Activated T-helper 17 cell treated with anti-CD3 and anti-CD28 coated beads, Interleukin-2, amount 50 U/mL, for 72 hours (primary cell): ENCODE data around the gene FMN2. TPM values are rescaled to one million over a fixed set of nuclear protein-coding genes. Genes with fewer than 3 reads are reported as not detected.
"Not testable (repeated sequence)": the region's sequence is repeated elsewhere in the genome, so short reads cannot be mapped to it uniquely, and the experiment has no call there.

ENCODE experiments used
- ATAC-seq: fragments of 150-1000 bp; cut with Tn5 transposase; replicated peaks from 2 replicates; pipeline ENCODE4 v1.10.0; 2021; ENCODE audit warnings: mild to moderate bottlenecking, moderate library complexity
- H3K27ac Mint-ChIP-seq: one replicate; pipeline ENCODE4 v1.8.0; 2022; ENCODE audit warnings: mixed read lengths
- H3K27me3 Mint-ChIP-seq: one replicate; pipeline ENCODE4 v1.8.0; 2022; ENCODE audit warnings: mixed read lengths
- H3K36me3 Mint-ChIP-seq: one replicate; pipeline ENCODE4 v1.8.0; 2022; ENCODE audit warnings: low read depth, mild to moderate bottlenecking, mixed read lengths
- H3K4me1 Mint-ChIP-seq: one replicate; pipeline ENCODE4 v1.8.0; 2022; ENCODE audit warnings: mixed read lengths
- H3K4me3 Mint-ChIP-seq: one replicate; pipeline ENCODE4 v1.8.0; 2022; ENCODE audit warnings: mild to moderate bottlenecking, mixed read lengths
- H3K9me3 Mint-ChIP-seq: one replicate; pipeline ENCODE4 v1.8.0; 2022; ENCODE audit warnings: mixed read lengths
- total RNA-seq, 2 donors: library from RNA; stranded (reverse); gene quantifications; one replicate each; pipeline ENCODE4 v1.2.3, GENCODE V29; 2022

The FMN2 gene
- total RNA-seq, 2 donors from 2014 or later: not detected

DNA sequence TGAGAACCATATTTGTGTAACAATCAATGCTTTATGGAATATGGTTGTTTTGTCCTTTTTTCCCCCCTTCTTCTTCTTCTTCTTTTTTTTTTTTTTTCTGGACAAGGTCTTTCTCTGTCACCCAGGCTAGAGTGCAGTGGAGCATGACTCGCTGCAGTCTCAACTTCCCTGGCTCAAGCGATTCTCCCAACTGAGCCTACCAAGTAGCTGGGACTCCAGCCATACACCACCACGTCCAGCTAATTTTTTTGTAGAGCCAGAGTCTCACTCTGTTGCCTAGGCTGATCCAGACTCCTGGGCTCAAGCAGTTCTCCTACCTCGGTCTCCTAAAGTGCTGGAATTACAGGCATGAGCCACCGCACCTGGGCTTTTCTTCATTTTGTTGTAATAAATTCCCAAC, 86.7 kb downstream of the FMN2 start:
- H3K27me3 Mint-ChIP-seq: peaks cover 13% of the 10 kb centered on the region
- H3K27ac Mint-ChIP-seq: no peak overlapping the region
- H3K4me3 Mint-ChIP-seq: no peak overlapping the region
- ATAC-seq: no peak
- H3K4me1 Mint-ChIP-seq: no peaks in the 10 kb centered on the region
- H3K36me3 Mint-ChIP-seq: no peaks in the 10 kb centered on the region
- H3K9me3 Mint-ChIP-seq: no peaks in the 10 kb centered on the region

DNA sequence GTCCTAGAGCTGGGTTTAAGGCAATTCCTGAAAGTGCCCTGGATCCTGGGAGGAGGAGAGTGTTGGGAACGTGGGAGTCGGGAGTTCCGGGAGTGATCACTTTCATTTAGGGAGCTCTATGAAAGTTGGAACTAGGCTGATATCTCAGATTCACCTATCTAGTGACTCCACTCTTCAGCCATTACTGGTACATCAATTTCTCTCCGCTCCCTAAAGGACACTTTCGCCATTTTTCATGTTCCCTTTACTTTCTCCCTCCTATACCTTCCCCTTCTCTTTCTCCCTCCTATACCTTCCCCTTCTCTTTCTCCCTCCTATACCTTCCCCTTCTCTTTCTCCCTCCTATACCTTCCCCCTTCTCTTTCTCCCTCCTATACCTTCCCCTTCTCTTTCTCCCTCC, 93.0 kb downstream of the FMN2 start:
- not testable (repeated sequence) for ATAC-seq, H3K9me3 Mint-ChIP-seq, H3K4me1 Mint-ChIP-seq, H3K27ac Mint-ChIP-seq, H3K4me3 Mint-ChIP-seq, H3K36me3 Mint-ChIP-seq
- peaks cover 20% of the 10 kb centered on the region for H3K27me3 Mint-ChIP-seq

DNA sequence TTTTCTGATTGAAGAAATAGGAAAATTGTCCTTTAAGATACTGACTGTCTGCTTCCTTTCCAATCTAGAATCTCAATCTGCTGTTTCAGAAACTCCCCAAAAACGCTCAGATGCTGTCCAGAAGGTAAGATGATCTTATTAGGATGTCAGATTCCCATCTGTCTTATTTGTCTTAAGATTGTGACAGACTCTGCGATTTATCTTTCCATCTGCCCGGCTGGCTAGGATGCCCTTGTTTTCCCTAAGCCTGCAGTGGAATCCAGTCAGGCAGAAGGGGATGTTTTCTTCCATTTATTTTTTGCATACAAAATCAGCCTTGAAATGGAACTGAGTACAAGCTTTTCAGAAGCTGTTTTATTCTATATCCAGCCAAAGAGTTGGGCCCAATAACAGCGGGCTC, 96.5 kb downstream of the FMN2 start:
- H3K4me3 Mint-ChIP-seq: no peak overlapping the region
- peaks cover 4% of the 10 kb centered on the region for H3K4me1 Mint-ChIP-seq
- peaks cover 30% of the 10 kb centered on the region for H3K27me3 Mint-ChIP-seq
- H3K27ac Mint-ChIP-seq: no peak overlapping the region
- ATAC-seq: no peak
- no peaks in the 10 kb centered on the region for H3K36me3 Mint-ChIP-seq
- no peaks in the 10 kb centered on the region for H3K9me3 Mint-ChIP-seq

DNA sequence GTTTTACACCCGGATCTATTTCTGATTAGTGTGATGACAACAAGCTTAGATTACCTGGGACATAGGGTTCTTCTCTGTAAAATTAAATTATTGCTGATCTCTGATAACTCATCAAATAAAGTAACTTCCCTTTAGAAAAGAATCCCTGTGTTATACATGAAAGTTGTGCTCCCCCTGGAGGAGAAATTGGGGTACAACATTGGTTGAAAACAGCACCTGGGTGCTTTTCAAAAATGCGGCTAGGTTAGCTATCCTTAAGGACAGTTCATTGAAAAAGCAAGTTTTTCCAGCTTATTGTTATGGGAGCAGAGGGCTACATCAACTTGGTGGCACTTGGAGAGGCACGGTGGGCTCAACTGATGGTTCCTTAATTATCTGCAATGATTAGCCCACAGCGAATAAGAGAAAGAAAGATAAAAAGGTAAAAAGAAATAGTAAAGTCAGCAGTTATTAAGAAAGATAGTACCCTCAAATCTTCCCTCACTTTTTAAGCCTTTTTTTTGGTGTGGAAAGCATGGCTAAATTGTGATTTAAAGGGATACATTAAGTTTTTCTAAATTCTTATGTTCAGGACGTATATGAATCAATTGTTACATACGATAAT, 97.8 kb downstream of the FMN2 start:
- H3K4me3 Mint-ChIP-seq: no peak overlapping the region
- H3K36me3 Mint-ChIP-seq: no peaks in the 10 kb centered on the region
- H3K27me3 Mint-ChIP-seq: peaks cover 30% of the 10 kb centered on the region
- H3K27ac Mint-ChIP-seq: no peak overlapping the region
- ATAC-seq: no peak
- no peaks in the 10 kb centered on the region for H3K9me3 Mint-ChIP-seq
- H3K4me1 Mint-ChIP-seq: peaks cover 4% of the 10 kb centered on the region

DNA sequence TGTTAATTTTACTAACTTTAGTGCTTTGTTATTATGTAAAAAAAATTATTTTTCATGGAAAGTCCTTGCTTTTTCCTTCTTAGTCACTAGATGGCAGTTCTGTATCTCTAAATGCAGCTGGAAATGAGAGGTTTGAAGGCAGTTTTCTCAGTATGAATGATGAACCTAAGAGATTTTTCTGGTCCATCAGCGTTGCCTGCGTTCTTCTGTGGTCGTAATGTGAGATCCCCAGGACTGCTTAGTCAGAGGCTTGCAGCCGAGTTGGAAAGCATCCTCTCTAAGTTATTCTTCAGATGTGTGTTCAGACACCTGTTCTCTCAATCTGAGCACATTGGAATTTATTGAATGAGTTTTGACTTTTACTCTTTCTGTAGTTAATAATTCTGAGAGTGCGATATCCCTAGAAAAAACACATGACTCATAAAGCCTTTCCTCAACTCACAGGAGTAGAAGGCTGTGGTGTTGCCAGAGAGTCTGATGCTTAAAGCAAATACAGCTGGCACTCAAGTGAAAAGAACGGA, 99.3 kb downstream of the FMN2 start:
- ATAC-seq: peak; percentile 81
- Mint-ChIP-seq H3K4me1 (peaks cover 4% of the 10 kb centered on the region), H3K4me3 (no peak overlapping the region), H3K27ac (no peak overlapping the region), H3K9me3 (no peaks in the 10 kb centered on the region), H3K27me3 (peaks cover 21% of the 10 kb centered on the region), H3K36me3 (no peaks in the 10 kb centered on the region)

DNA sequence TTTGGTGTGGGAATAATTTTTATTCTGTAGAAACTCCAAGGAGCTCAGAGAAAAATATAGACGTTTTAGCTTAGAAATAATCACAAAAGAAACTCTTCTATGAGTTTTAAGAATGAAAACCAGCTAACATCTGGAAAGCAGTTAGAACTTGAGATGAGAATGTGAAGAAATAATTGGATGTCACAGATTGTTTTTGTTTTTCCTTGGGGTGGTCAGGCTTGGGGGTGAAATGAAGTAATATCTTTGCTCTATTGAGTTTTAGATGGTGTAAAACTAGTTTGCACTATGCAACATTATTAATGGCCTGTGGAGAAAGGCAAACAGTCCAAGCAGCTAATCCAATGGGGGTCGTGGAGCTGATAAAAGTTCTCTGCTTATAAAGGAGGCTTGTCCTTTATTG, 101.2 kb downstream of the FMN2 start:
- Mint-ChIP-seq H3K27me3 (peaks cover 14% of the 10 kb centered on the region), H3K4me3 (no peak overlapping the region), H3K4me1 (peaks cover 4% of the 10 kb centered on the region), H3K27ac (no peak overlapping the region), H3K36me3 (no peaks in the 10 kb centered on the region), H3K9me3 (no peaks in the 10 kb centered on the region)
- ATAC-seq: no peak

DNA sequence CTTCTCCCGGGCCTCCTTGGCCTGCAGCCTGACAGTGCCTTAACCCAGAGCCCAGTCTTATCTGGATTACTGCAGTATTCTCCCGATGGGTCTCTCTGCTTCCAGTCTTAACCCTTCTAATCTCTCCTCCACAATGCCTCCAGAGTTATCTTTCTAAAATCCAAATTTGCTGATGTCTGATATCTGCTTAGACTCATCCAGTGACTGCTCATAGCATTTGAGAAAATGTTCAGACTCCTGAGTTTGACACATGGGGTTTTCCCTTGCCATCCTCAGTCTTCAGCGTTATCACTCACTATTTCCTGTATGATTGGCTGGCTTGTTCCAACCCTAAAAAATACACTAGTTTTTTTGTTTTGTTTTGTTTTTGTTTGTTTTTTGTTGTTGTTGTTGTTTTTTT, 102.0 kb downstream of the FMN2 start:
- H3K27ac Mint-ChIP-seq: no peak overlapping the region
- H3K9me3 Mint-ChIP-seq: no peaks in the 10 kb centered on the region
- peak; percentile 87 for ATAC-seq
- H3K4me1 Mint-ChIP-seq: peaks cover 4% of the 10 kb centered on the region
- H3K4me3 Mint-ChIP-seq: no peak overlapping the region
- H3K27me3 Mint-ChIP-seq: peaks cover 17% of the 10 kb centered on the region
- H3K36me3 Mint-ChIP-seq: no peaks in the 10 kb centered on the region

DNA sequence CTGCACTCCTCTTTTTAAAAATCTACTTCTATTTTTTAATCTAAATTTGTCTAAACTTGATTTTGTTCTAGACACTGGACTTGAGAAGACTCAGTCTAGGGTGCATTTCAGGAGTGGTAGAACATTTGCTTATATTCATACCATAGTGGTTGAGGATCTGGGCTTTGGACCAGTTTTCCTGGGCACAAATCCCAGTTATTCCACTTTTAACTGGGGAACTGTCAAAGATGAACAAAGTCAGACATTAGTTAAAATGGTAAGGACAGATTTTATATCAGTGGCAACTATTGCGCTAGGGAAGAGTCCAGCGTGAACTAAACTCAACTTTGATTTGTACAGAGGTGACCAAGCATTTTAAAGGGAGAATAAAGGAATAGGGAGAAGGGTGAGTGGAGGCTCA, 102.4 kb downstream of the FMN2 start:
- ATAC-seq: no peak
- no peak overlapping the region for H3K27ac Mint-ChIP-seq
- peaks cover 17% of the 10 kb centered on the region for H3K27me3 Mint-ChIP-seq
- peaks cover 4% of the 10 kb centered on the region for H3K4me1 Mint-ChIP-seq
- no peak overlapping the region for H3K4me3 Mint-ChIP-seq
- no peaks in the 10 kb centered on the region for H3K36me3 Mint-ChIP-seq
- H3K9me3 Mint-ChIP-seq: no peaks in the 10 kb centered on the region

DNA sequence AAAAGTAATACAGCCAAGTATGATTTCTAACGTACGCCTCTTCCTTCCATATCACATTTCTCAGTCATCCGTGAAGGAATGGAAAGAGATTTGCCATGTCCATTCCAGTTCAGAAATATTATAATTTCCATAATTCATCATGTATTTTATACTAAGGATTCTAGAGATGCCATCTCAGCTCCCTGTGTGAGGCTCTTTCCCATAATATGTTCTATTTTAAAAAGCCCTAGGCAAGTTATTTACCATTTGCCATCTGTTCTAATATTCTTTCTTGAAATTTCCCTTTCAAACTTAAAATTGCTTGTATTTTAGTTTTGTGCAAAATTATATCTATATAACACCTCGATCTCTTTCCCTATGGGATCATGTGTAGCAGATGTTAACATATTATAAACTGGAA, 106.7 kb downstream of the FMN2 start:
- H3K9me3 Mint-ChIP-seq: peaks cover 4% of the 10 kb centered on the region
- no peak for ATAC-seq

DNA sequence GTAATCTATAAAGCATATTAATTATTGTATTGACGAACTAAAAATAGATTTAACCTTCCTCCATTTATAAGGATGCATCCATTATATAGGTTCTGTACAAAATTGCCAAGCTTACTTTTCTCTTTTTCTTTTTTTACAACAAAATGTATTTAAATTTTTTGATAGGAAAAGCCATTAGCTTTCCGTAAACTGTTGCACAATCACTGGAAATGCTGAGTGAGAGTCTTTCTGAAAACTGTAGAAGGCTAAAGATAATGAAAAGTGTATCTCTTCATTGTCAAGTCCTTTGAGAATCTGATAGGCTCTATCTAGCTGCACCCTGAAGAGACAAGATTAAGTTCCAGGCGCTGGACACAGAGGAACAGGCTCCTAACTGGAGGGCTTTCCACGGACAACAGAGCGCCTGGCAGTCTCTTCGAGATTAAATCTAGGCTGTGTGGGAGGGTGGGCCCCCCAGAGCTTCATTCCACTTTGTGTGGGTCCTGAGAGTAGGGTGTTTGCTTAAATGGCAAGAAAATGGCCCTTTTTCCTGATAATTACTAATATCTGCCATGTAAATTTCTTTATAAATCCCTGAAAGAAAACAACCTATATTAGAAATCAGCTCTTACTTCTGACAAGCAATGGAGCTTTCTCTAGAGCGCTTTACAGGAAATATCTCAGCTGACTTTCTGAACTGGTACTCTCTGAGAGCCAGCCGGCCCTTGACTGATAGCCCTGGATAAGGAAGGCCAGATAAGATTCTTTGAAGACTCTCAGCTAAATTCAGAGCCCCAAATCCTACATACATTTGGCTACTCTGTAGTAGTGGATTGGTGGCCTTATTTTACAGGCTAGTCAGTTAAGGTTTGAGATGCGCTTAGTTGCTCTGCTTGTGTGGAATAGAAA, 108.3 kb downstream of the FMN2 start:
- no peak for ATAC-seq
- peaks cover 3% of the 10 kb centered on the region for H3K27me3 Mint-ChIP-seq
- H3K27ac Mint-ChIP-seq: no peak overlapping the region
- no peak overlapping the region for H3K4me3 Mint-ChIP-seq
- no peaks in the 10 kb centered on the region for H3K4me1 Mint-ChIP-seq
- no peaks in the 10 kb centered on the region for H3K36me3 Mint-ChIP-seq
- H3K9me3 Mint-ChIP-seq: peaks cover 4% of the 10 kb centered on the region

More for the DNA sequence above, 106.7 kb downstream of the FMN2 start:
- Mint-ChIP-seq H3K27me3 (peaks cover 3% of the 10 kb centered on the region), H3K27ac (no peak overlapping the region), H3K36me3 (no peaks in the 10 kb centered on the region), H3K4me1 (no peaks in the 10 kb centered on the region), H3K4me3 (no peak overlapping the region)

DNA sequence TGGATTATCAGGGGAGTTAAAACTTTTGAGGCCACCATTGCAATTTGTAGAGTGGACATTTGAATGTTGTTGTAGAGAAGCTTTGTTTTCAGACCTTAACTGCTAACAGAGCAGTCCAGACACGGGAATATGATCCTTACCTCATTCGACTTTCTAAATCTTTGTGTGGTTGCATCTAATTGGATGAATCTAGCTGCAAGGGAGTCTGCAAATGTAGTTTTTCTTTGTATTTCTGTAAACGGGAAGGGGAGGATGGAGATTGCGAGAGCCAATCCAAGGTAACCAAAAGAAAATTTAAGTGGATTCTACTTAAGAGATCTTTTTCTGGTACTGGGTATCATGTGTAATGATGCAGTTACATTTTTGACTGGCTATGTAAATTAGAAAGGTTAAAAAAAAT, 110.2 kb downstream of the FMN2 start:
- no peak for ATAC-seq
- no peak overlapping the region for H3K27ac Mint-ChIP-seq
- H3K4me3 Mint-ChIP-seq: no peak overlapping the region
- peaks cover 3% of the 10 kb centered on the region for H3K27me3 Mint-ChIP-seq
- H3K36me3 Mint-ChIP-seq: no peaks in the 10 kb centered on the region
- no peaks in the 10 kb centered on the region for H3K4me1 Mint-ChIP-seq
- peaks cover 4% of the 10 kb centered on the region for H3K9me3 Mint-ChIP-seq

DNA sequence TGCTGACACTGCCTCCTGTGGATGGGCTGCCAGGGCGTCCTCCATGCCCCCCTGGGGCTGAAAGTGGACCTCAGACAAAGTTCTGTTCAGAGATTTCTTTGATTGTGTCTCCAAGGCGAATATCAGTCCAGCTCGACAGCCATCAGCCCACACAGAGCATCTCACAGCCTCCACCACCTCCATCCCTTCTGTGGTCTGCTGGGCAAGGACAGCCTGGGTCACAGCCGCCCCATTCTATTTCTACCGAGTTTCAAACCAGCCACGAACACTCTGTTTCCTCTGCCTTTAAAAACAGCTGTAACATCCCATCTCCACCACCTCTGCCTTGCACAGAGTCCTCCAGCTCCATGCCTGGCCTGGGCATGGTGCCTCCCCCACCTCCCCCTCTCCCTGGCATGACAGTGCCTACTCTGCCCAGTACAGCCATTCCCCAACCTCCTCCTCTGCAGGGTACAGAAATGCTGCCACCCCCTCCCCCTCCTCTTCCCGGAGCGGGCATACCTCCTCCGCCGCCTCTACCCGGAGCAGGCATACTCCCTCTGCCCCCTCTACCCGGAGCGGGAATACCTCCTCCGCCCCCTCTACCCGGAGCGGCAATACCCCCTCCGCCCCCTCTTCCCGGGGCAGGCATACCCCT, 115.5 kb downstream of the FMN2 start:
- Mint-ChIP-seq H3K9me3 (no peaks in the 10 kb centered on the region), H3K4me1 (no peaks in the 10 kb centered on the region), H3K4me3 (no peak overlapping the region), H3K36me3 (no peaks in the 10 kb centered on the region), H3K27ac (no peak overlapping the region), H3K27me3 (peaks cover 3% of the 10 kb centered on the region)
- no peak for ATAC-seq

DNA sequence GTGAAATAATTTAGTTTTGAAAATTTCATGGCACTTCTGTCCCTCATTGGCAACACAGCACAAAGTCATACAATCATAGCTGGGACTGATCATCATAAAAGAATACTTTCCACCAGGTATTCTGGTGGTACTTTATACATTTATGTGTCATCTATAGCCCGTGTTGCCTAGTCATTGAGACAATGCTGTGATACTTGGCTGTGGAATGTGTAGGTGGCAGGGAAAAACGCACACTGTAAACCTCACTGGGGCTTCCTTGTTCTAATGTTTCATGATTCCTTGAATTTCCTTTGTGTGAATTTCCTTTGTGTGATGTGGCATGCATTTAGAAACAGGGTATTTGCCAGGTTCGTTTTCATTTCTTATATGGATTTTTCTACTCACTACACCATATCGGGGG, 118.3 kb downstream of the FMN2 start:
- Mint-ChIP-seq H3K27ac (no peak overlapping the region), H3K4me1 (no peaks in the 10 kb centered on the region), H3K9me3 (no peaks in the 10 kb centered on the region), H3K4me3 (no peak overlapping the region), H3K27me3 (peaks cover 3% of the 10 kb centered on the region), H3K36me3 (no peaks in the 10 kb centered on the region)
- no peak for ATAC-seq

DNA sequence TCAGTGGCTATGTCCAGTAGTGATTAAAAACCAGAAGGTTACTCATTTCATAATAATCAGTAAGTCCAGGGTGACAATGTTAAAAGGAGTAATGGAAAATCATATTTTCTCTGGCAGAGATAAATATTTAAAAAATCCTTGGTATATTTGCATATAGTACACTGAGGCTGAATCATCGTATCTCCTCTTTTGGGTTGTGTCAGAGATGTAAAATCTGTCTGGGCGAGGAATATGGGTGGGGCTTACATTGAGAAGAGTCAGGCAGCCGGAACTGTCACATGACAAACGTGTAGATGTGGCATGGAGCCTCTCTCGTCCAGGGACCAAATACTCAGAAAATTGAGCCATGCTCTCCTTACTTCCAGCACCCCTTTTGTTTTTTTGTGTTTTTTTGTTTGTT, 120.9 kb downstream of the FMN2 start:
- Mint-ChIP-seq H3K27ac (no peak overlapping the region), H3K9me3 (no peaks in the 10 kb centered on the region), H3K36me3 (no peaks in the 10 kb centered on the region), H3K4me1 (no peaks in the 10 kb centered on the region), H3K27me3 (peaks cover 3% of the 10 kb centered on the region), H3K4me3 (no peak overlapping the region)
- ATAC-seq: no peak

DNA sequence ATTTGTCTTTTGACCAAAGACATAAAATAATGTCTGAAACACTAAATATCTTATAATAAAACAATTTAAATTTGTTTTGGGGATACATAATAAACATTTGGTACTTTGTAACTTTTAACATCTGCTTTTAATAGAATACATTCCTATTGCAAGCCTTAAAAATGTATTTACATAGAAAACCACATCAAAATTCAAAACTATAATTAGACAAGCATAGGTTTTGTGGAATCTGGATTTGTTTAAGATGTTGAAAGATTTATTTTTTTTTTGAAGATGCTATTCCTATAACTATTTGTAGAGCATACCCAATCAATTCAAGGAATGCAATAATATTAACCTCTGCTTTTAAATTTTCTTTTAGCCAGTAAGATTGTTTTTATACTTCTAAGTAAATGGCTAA, 125.7 kb downstream of the FMN2 start:
- ATAC-seq: no peak
- Mint-ChIP-seq H3K4me1 (no peaks in the 10 kb centered on the region), H3K27ac (no peak overlapping the region), H3K27me3 (no peaks in the 10 kb centered on the region), H3K9me3 (no peaks in the 10 kb centered on the region), H3K36me3 (no peaks in the 10 kb centered on the region), H3K4me3 (no peak overlapping the region)
